Keratinocyte (primary cell): ENCODE measurements around the gene HPS3. TPM values are rescaled to one million over a fixed set of nuclear protein-coding genes. Genes with fewer than 3 reads are reported as not detected.

Experiments
- DNase-seq: peaks from one replicate; pipeline ENCODE4 v3.0.0-alpha.2; 2011; ENCODE audit warnings: low read depth, missing footprints, low spot score
- FAIRE-seq: peaks from 2 replicates; lab custom pipeline; 2011; peaks lifted over from hg19 to GRCh38; lab: Jason Lieb, UNC
- H2AFZ ChIP-seq: 2 replicates; pipeline ENCODE4 v1.6.0; 2012; ENCODE audit warnings: low read length, control low read depth, inconsistent platforms; ENCODE audit not compliant: control insufficient read depth
- H3K27ac ChIP-seq: 2 replicates; pipeline ENCODE4 v1.5.1; 2011; ENCODE audit warnings: low read length; ENCODE audit not compliant: control insufficient read depth, insufficient read depth
- H3K27me3 ChIP-seq: 3 replicates; pipeline ENCODE4 v1.6.0; 2011; ENCODE audit warnings: low read length; ENCODE audit not compliant: control insufficient read depth, insufficient read depth; ENCODE audit errors: extremely low read depth
- H3K36me3 ChIP-seq, 2 experiments: 2 replicates in 1 of 2; 3 replicates in 1 of 2; pipeline ENCODE4 v1.5.1; 2011; ENCODE audit warnings: low read length in 2 of 2, mild to moderate bottlenecking in 1 of 2; ENCODE audit not compliant: control insufficient read depth in 2 of 2, insufficient read depth in 2 of 2; ENCODE audit errors: extremely low read depth in 1 of 2
- H3K4me1 ChIP-seq: 3 replicates; pipeline ENCODE4 v1.5.1; 2011; ENCODE audit warnings: low read length; ENCODE audit not compliant: control insufficient read depth, insufficient read depth; ENCODE audit errors: extremely low read depth
- H3K4me2 ChIP-seq: 3 replicates; pipeline ENCODE4 v1.6.0; 2011; ENCODE audit warnings: low read depth, low read length; ENCODE audit not compliant: control insufficient read depth, insufficient read depth; ENCODE audit errors: extremely low read depth
- H3K4me3 ChIP-seq, 3 experiments: fragments of 200-600 bp in 1 of 3; sonication (generic) in 1 of 3; 2 replicates in 2 of 3; 3 replicates in 1 of 3; pipeline ENCODE4 v1.5.1; 2011 to 2016; ENCODE audit warnings: low read length in 3 of 3, mild to moderate bottlenecking in 3 of 3, control low read depth in 2 of 3, inconsistent platforms in 1 of 3, low read depth in 1 of 3, mixed read lengths in 1 of 3, mixed run types in 1 of 3, moderate library complexity in 1 of 3; ENCODE audit not compliant: control insufficient read depth in 2 of 3, insufficient read depth in 2 of 3; ENCODE audit errors: extremely low read depth in 1 of 3
- H3K79me2 ChIP-seq: 2 replicates; pipeline ENCODE4 v1.6.0; 2012; ENCODE audit warnings: low read length; ENCODE audit not compliant: control insufficient read depth, insufficient read depth
- H3K9ac ChIP-seq: 3 replicates; pipeline ENCODE4 v1.6.0; 2011; ENCODE audit warnings: low read length; ENCODE audit not compliant: control insufficient read depth, insufficient read depth; ENCODE audit errors: extremely low read depth
- H3K9me1 ChIP-seq: 3 replicates; pipeline ENCODE4 v1.6.0; 2011; ENCODE audit warnings: low read length; ENCODE audit not compliant: control insufficient read depth, insufficient read depth; ENCODE audit errors: extremely low read depth
- H3K9me3 ChIP-seq: 2 replicates; pipeline ENCODE4 v1.5.1; 2012; ENCODE audit warnings: low read depth, low read length; ENCODE audit not compliant: control insufficient read depth
- H4K20me1 ChIP-seq: 3 replicates; pipeline ENCODE4 v1.6.0; 2011; ENCODE audit warnings: low read length; ENCODE audit not compliant: control insufficient read depth, insufficient read depth; ENCODE audit errors: extremely low read depth
- CTCF ChIP-seq, 3 experiments: IDR thresholded peaks in 1 of 3; conservative IDR thresholded peaks in 1 of 3; optimal IDR thresholded peaks in 1 of 3; 2 replicates in 2 of 3; 3 replicates in 1 of 3; pipeline versions ENCODE3 to v1.5.1; 2011; ENCODE audit warnings: low read length in 3 of 3, mild to moderate bottlenecking in 3 of 3, moderate library complexity in 2 of 3, control low read depth in 1 of 3, inconsistent platforms in 1 of 3; ENCODE audit not compliant: insufficient read depth in 2 of 3; ENCODE audit errors: extremely low read depth in 1 of 3
- EZH2 ChIP-seq: IDR thresholded peaks from one replicate; pipeline ENCODE4 v1.6.1; 2012; ENCODE audit warnings: inconsistent platforms, mild to moderate bottlenecking, low read length, moderate library complexity
- dilution Hi-C: fragments of 300-500 bp; cut with MboI; formaldehyde crosslinking; loops from one replicate; pipeline ENCODE4 v1.7.0; 2020; ENCODE audit warnings: low sequenced_read_pairs; ENCODE audit not compliant: extremely low pct_ligation_motif_present
- polyA plus RNA-seq, 5 experiments: library from polyadenylated mRNA; depleted of rRNA in 3 of 5; stranded (reverse) in 3 of 5; stranded (forward) in 1 of 5; unstranded in 1 of 5; fragments of >200 nt; gene quantifications; 1 replicate in 1 of 5; 2 replicates in 3 of 5; 3 replicates in 1 of 5; pipeline versions ENCODE4 v1.2.1 to v1.2.3, GENCODE V29; 2011 to 2012; ENCODE audit warnings: missing spikeins in 2 of 5, low read depth in 1 of 5, low replicate concordance in 1 of 5

HPS3 gene
- polyA plus RNA-seq, 1 donor (not counting 4 experiments of a cell fraction or from before 2014, with no cell fraction given): 12.9 TPM

- no peaks in the 10 kb centered on the region for H3K9me3 ChIP-seq
- H3K27ac ChIP-seq: no peak overlapping the region
- no peak overlapping the region for H3K4me3 ChIP-seq
- H3K9me1 ChIP-seq: no peaks in the 10 kb centered on the region
- no peak overlapping the region for H2AFZ ChIP-seq
- no peaks in the 10 kb centered on the region for H3K4me1 ChIP-seq
- H3K9ac ChIP-seq: no peak overlapping the region
- no peaks in the 10 kb centered on the region for H3K79me2 ChIP-seq
- H4K20me1 ChIP-seq: no peaks in the 10 kb centered on the region
- H3K4me2 ChIP-seq: no peak overlapping the region
- H3K27me3 ChIP-seq: no peaks in the 10 kb centered on the region
- no peak for FAIRE-seq
- DNase-seq: no peak
- H3K36me3 ChIP-seq: peaks cover 3 to 9% of the 10 kb centered on the region in 2 experiments
- dilution Hi-C loops: no loop called here
- TF ChIP-seq EZH2 (no peak), CTCF (optimal IDR thresholded peaks at IDR 0.05 in 1 of 3, IDR thresholded peaks at IDR 0.05 in 1 of 3, conservative IDR thresholded peaks at IDR 0.05 in 1 of 3; ENCODE audit: extremely low read depth in 1 of 3, insufficient read depth in 2 of 3, low read length in 3 of 3) (no peak)
These were observed 31.4 kb downstream of the HPS3 start for GRCh38 chr3:149160754-149161300.

- no peaks in the 10 kb centered on the region for H3K9me1 ChIP-seq
- H3K9ac ChIP-seq: no peak overlapping the region
- H3K79me2 ChIP-seq: no peaks in the 10 kb centered on the region
- H3K36me3 ChIP-seq: peaks cover 3 to 9% of the 10 kb centered on the region in 2 experiments
- DNase-seq: no peak
- TF ChIP-seq EZH2 (no peak), CTCF (optimal IDR thresholded peaks at IDR 0.05 in 1 of 3, IDR thresholded peaks at IDR 0.05 in 1 of 3, conservative IDR thresholded peaks at IDR 0.05 in 1 of 3; ENCODE audit: extremely low read depth in 1 of 3, insufficient read depth in 2 of 3, low read length in 3 of 3) (no peak)
- dilution Hi-C loops: no loop called here
- H3K9me3 ChIP-seq: no peaks in the 10 kb centered on the region
- H3K27ac ChIP-seq: no peak overlapping the region
- H4K20me1 ChIP-seq: no peaks in the 10 kb centered on the region
- no peaks in the 10 kb centered on the region for H3K4me1 ChIP-seq
- H3K4me2 ChIP-seq: no peak overlapping the region
- H3K27me3 ChIP-seq: no peaks in the 10 kb centered on the region
- no peak overlapping the region for H2AFZ ChIP-seq
- no peak for FAIRE-seq
- no peak overlapping the region for H3K4me3 ChIP-seq
These were observed 32.6 kb downstream of the HPS3 start for GRCh38 chr3:149162007-149162406.
